DND-41 (cell line): Measurements from ENCODE around the gene BORCS8.

Experiments used
- EZH2 ChIP-seq: IDR thresholded peaks from 3 replicates; pipeline ENCODE4 v1.6.1; 2012; ENCODE audit warnings: borderline replicate concordance, low read depth, mild to moderate bottlenecking, moderate library complexity, low read length, inconsistent platforms; ENCODE audit not compliant: severe bottlenecking
- TF ChIP-seq, protein P1 (sequence below): IDR thresholded peaks from 2 replicates; pipeline ENCODE4 v1.5.1; 2012; ENCODE audit warnings: borderline replicate concordance, low read length, moderate library complexity, mild to moderate bottlenecking; ENCODE audit not compliant: poor library complexity, severe bottlenecking; ENCODE audit errors: extremely low read depth

DNA sequence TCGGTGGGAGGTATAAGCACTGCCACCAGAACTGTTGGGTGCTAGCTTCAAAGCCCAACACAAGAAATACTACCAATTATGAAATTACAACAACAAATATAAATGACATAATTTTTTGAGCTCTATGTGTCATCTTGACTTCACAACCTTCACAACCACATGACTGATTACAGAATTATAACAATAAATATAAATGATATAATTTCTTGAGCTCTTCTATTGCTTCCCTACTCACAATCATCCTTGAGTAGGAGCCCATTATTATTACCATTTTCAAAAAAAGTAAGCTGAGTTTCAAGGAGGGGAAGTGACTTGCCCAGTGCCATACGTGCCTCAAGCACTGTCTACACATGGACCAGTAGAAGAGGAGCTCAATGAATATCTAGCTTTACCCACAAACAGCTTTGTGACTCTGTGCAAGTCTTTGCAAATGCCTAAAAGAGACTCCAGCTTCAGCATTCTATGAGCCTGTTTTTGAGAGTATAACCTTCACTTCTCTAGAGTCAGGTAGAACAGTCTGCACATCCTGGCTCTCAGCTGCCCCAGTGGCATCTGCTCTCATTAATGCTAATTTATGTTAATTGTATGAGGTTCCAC lies 42.4 kb upstream of the BORCS8 start:
- TF ChIP-seq, protein P1, sequence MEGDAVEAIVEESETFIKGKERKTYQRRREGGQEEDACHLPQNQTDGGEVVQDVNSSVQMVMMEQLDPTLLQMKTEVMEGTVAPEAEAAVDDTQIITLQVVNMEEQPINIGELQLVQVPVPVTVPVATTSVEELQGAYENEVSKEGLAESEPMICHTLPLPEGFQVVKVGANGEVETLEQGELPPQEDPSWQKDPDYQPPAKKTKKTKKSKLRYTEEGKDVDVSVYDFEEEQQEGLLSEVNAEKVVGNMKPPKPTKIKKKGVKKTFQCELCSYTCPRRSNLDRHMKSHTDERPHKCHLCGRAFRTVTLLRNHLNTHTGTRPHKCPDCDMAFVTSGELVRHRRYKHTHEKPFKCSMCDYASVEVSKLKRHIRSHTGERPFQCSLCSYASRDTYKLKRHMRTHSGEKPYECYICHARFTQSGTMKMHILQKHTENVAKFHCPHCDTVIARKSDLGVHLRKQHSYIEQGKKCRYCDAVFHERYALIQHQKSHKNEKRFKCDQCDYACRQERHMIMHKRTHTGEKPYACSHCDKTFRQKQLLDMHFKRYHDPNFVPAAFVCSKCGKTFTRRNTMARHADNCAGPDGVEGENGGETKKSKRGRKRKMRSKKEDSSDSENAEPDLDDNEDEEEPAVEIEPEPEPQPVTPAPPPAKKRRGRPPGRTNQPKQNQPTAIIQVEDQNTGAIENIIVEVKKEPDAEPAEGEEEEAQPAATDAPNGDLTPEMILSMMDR = no peak
- no peak for TF ChIP-seq EZH2
